PC-9 (cell line): Measurements from ENCODE around the gene CUX1.

Experiments used
- CTCF ChIP-seq: fragments of 200-600 bp; sonication (generic); conservative IDR thresholded peaks from 2 replicates; pipeline ENCODE4 v1.6.1; 2017; ENCODE audit warnings: mixed run types, antibody characterized with exemption, mild to moderate bottlenecking, moderate library complexity
- EZH2 ChIP-seq: fragments of 200-600 bp; sonication (generic); IDR thresholded peaks from 2 replicates; pipeline ENCODE4 v1.8.0; 2017; ENCODE audit warnings: antibody characterized with exemption, low read depth

- no peak for TF ChIP-seq CTCF
- TF ChIP-seq EZH2, result no peak
Observed at GRCh38 chr7:102198417-102198956, 381.1 kb downstream of the CUX1 start.
